Ectodermal cell (in vitro differentiated cells): ENCODE data around the gene SNRPD2.
A peak's percentile ranks its signal among the peaks of the same experiment; 100 is the strongest.

Source experiments
- H3K27ac ChIP-seq: 2 replicates; pipeline ENCODE4 v1.7.0; 2013; ENCODE audit warnings: mild to moderate bottlenecking, low read depth, low read length; ENCODE audit not compliant: insufficient read depth, poor library complexity, severe bottlenecking
- H3K27me3 ChIP-seq: 2 replicates; pipeline ENCODE4 v1.7.0; 2013; ENCODE audit warnings: mild to moderate bottlenecking, low read length; ENCODE audit not compliant: insufficient read depth, control insufficient read depth, poor library complexity, severe bottlenecking
- H3K36me3 ChIP-seq: one replicate; pipeline ENCODE4 v1.7.0; 2013; ENCODE audit warnings: low read length; ENCODE audit not compliant: control insufficient read depth, insufficient read depth
- H3K4me1 ChIP-seq: one replicate; pipeline ENCODE4 v1.7.0; 2013; ENCODE audit warnings: low read length; ENCODE audit not compliant: control insufficient read depth, insufficient read depth
- H3K4me3 ChIP-seq: 2 replicates; pipeline ENCODE4 v1.7.0; 2013; ENCODE audit warnings: low read depth, low read length, control low read depth; ENCODE audit not compliant: insufficient read depth
- H3K9me3 ChIP-seq: 2 replicates; pipeline ENCODE4 v1.7.0; 2013; ENCODE audit warnings: mild to moderate bottlenecking, low read length, moderate library complexity; ENCODE audit not compliant: control insufficient read depth
- WGBS, 2 experiments: methylation state at CpG; one replicate each; pipeline ENCODE4 v1.1.7; 2013; ENCODE audit warnings: missing lambda C conversion rate in 2 of 2; 5-methylcytosine and 5-hydroxymethylcytosine counted together

The SNRPD2 gene

GRCh38 chr19:45641274-45642105, 50.3 kb downstream of the SNRPD2 start:
- Histone ChIP-seq H3K36me3 (no peaks in the 10 kb centered on the region), H3K27ac (no peak overlapping the region), H3K27me3 (peaks cover 9% of the 10 kb centered on the region), H3K4me3 (peak overlapping the region; percentile 33), H3K4me1 (peaks cover 15% of the 10 kb centered on the region), H3K9me3 (no peaks in the 10 kb centered on the region)
- WGBS, 2 experiments: 1 to 2% methylated on average over 40 of the region's 40 CpGs

GRCh38 chr19:45640849-45641273, 50.9 kb downstream of the SNRPD2 start:
- no peak overlapping the region for H3K4me3 ChIP-seq
- H3K9me3 ChIP-seq: no peaks in the 10 kb centered on the region
- H3K27me3 ChIP-seq: peaks cover 9% of the 10 kb centered on the region
- H3K36me3 ChIP-seq: no peaks in the 10 kb centered on the region
- WGBS, 2 experiments: 50 to 54% methylated on average over 17 of the region's 17 CpGs
- no peak overlapping the region for H3K27ac ChIP-seq
- H3K4me1 ChIP-seq: peaks cover 15% of the 10 kb centered on the region

- Histone ChIP-seq H3K27ac (no peak within 1 kb of the TSS), H3K4me3 (peak within 1 kb of the TSS; percentile 59), H3K9me3 (no peaks in the 10 kb centered on the region), H3K27me3 (peaks cover 9% of the 10 kb centered on the region), H3K36me3 (no peaks in the 10 kb centered on the region), H3K4me1 (peaks cover 13% of the 10 kb centered on the region)
- WGBS, 2 experiments: 10% methylated on average over 52 of the region's 52 CpGs
These were observed 52.6 kb downstream of the SNRPD2 start, which contains the start of gene EML2 for GRCh38 chr19:45638930-45639729. Gene EML2 (minus strand): TSS chr19:45639397. CDS start chr19:45639376, 21 bp downstream.

GRCh38 chr19:45637890-45638667, 53.7 kb downstream of the SNRPD2 start:
- Histone ChIP-seq H3K4me3 (peak overlapping the region; percentile 59), H3K9me3 (no peaks in the 10 kb centered on the region), H3K4me1 (peaks cover 7% of the 10 kb centered on the region), H3K27ac (no peak overlapping the region), H3K36me3 (no peaks in the 10 kb centered on the region), H3K27me3 (peaks cover 9% of the 10 kb centered on the region)
- 59 to 63% methylated on average over 19 of the region's 19 CpGs for WGBS, 2 experiments
